GM10266 (cell line): ENCODE results near the gene CCDC142.

ENCODE experiments used
- DNase-seq: peaks from one replicate; pipeline ENCODE4 v3.0.0; 2012; ENCODE audit errors: extremely low spot score
- CTCF ChIP-seq: IDR thresholded peaks from 2 replicates; pipeline ENCODE4 v1.5.1; 2012; ENCODE audit warnings: mild to moderate bottlenecking, low read depth; ENCODE audit not compliant: control insufficient read depth, insufficient read depth; ENCODE audit errors: missing control alignments

Gene CCDC142

GRCh38 chr2:74482801-74483674 is at the start of gene CCDC142, which contains the start of gene TTC31:
TSS of gene CCDC142 (minus strand) at chr2:74482998. CDS start at chr2:74482837, 161 bp downstream.
TSS of gene TTC31 (plus strand) at chr2:74483081. CDS start at chr2:74483096, 15 bp downstream.
- TF ChIP-seq CTCF: peak; percentile 96
- peak; percentile 93 for DNase-seq

- peak; percentile 55 for TF ChIP-seq CTCF
- peak; percentile 49 for DNase-seq
Measured at GRCh38 chr2:74532222-74532621, 49.4 kb upstream of the CCDC142 start.

DNA sequence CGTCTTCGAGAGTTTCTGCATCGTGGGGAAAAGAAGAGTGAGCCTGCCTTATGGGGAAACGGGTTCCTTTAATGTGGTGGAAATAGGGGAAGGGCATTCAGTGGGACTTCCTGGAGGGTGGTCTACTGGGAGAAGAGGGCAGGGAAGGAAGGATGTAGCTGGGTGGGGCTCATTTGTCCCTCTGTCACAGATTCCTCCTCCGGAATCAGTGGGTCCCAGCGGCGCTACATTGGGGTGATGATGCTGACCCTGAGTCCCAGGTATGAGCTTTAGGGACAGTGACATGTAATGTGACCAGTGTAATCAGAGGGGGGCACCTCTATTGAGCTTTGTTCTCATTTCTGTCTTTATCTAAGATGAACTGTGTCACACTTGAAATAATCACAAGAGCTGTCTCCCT is 48.9 kb upstream of the CCDC142 start:
- no peak for DNase-seq
- no peak for TF ChIP-seq CTCF

GRCh38 chr2:74530239-74531187 is 47.7 kb upstream of the CCDC142 start:
- no peak for TF ChIP-seq CTCF
- peak; percentile 84 for DNase-seq

GRCh38 chr2:74529357-74530238 is 46.8 kb upstream of the CCDC142 start, which contains the start of the genes AUP1 and HTRA2:
TSS of gene AUP1 (minus strand) at chr2:74529706. CDS start at chr2:74529629, 77 bp downstream.
TSS of gene HTRA2 (plus strand) at chr2:74529933. CDS start at chr2:74530007, 74 bp downstream.
- peak; percentile 97 for DNase-seq
- no peak for TF ChIP-seq CTCF

DNA sequence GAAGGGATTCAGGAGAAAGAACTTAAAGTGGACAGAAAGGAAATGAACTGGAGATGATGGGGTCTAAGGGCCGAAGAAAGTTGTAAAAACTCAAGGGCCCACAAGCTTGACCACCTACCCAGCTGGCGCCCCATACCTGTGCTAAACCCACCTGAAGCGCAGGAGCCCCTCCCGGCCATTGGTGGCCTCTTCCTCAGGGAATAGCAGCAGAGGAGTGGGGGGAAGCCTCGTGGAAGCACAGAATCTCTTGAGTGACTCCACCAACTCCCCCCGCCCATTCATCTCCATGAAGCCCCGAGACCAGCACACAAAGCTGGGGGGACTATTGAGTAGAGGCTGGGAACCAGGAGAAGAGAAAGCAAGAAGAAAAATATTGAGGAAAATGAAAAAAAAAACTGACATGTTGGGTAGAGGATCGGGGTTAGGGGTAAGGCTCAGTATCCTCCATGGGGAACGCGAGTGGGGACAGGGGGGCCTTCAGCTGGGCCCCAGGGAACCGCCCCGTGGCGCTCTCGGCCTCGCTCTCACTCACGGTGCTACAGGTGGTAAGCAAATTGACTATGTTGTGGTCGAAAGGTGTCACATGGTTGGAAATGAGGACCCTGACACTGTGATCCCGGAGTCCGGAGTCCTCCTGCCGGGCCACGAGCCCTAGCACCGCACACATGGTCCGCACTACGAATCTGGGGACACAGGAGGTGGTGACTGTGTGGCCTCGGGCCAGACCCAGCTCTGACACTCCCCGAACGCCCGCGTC is 46.0 kb upstream of the CCDC142 start:
- TF ChIP-seq CTCF: peak; percentile 33
- DNase-seq: no peak
